NCI-H460 (cell line): ENCODE data around the gene FKBP11. TPM values are rescaled to one million over a fixed set of nuclear protein-coding genes. Genes with fewer than 3 reads are reported as not detected.

Experiments
- small RNA-seq, 2 experiments: library from RNA; depleted of rRNA; stranded (forward); fragments of <200 nt; gene quantifications; one replicate each; pipeline ENCODE3, GENCODE V24; 2014
- total RNA-seq: library from RNA; depleted of rRNA; stranded (reverse); fragments of >200 nt; shearing (Covaris generic); gene quantifications from 2 replicates; pipeline ENCODE4 v1.2.3, GENCODE V29; 2014; rRNA removed

FKBP11 gene
- total RNA-seq, 1 experiment from 2014 or later = 54.6 TPM

Small RNA genes within 50 kb of the gene (small RNA-seq; reads per million reads assigned to genes)
- gene AC073610.1 (0 reads per million in 2 experiments), gene RNU6-600P (0 reads per million in 2 experiments)

Other genes starting within 250 kb of the FKBP11 start
- 63.9 and 66.4 TPM in 2 replicates for gene KANSL2, start 243.3 kb downstream of the FKBP11 start, total RNA-seq
- 36.8 and 43.6 TPM in 2 replicates for gene CCNT1, start 208.8 kb downstream of the FKBP11 start, total RNA-seq
- gene ADCY6, start 136.4 kb downstream of the FKBP11 start, total RNA-seq = 8.0 and 8.8 TPM in 2 replicates
- 6.3 and 6.6 TPM in 2 replicates for gene CACNB3, start 107.0 kb downstream of the FKBP11 start, total RNA-seq
- gene DDX23, start 73.3 kb downstream of the FKBP11 start, total RNA-seq = 67.8 and 68.6 TPM in 2 replicates
- gene RND1, start 59.6 kb downstream of the FKBP11 start, total RNA-seq = 0.17 TPM in 1 of 2 replicates, not detected in the other
- 45.5 and 50.8 TPM in 2 replicates for gene ARF3, start 32.0 kb upstream of the FKBP11 start, total RNA-seq
- 3.9 and 4.5 TPM in 2 replicates for gene WNT10B, start 46.2 kb upstream of the FKBP11 start, total RNA-seq
- gene WNT1, start 52.8 kb upstream of the FKBP11 start, total RNA-seq = not detected in 2 replicates
- gene DDN, start 73.9 kb upstream of the FKBP11 start, total RNA-seq = 0.40 and 0.50 TPM in 2 replicates
- gene PRKAG1, start 93.3 kb upstream of the FKBP11 start, total RNA-seq = 90.7 and 92.8 TPM in 2 replicates
- gene KMT2D, start 135.3 kb upstream of the FKBP11 start, total RNA-seq = 19.1 and 21.0 TPM in 2 replicates
- gene RHEBL1, start 144.5 kb upstream of the FKBP11 start, total RNA-seq = 3.6 and 5.1 TPM in 2 replicates
- 0.07 TPM in 1 of 2 replicates, not detected in the other for gene DHH, start 169.3 kb upstream of the FKBP11 start, total RNA-seq
- gene LMBR1L, start 185.4 kb upstream of the FKBP11 start, total RNA-seq = 34.0 and 35.6 TPM in 2 replicates
- gene TUBA1B, start 205.9 kb upstream of the FKBP11 start, total RNA-seq = 1,553 and 1,790 TPM in 2 replicates